ENCODE measurements around the gene GNPTG. TPM values are rescaled to one million over a fixed set of nuclear protein-coding genes. Genes with fewer than 3 reads are reported as not detected.
"Not testable (repeated sequence)": the region's sequence is repeated elsewhere in the genome, so short reads cannot be mapped to it uniquely, and the experiment has no call there.

GNPTG gene
- polyA plus RNA-seq, 1 of the 3 experiments (the other 2 are of a cell fraction) = 113 TPM

GRCh38 chr16:1327619-1327947 is 24.1 kb upstream of the GNPTG start:
- no peak overlapping the region for H3K4me2 ChIP-seq
- H4K20me1 ChIP-seq (ENCODE audit: insufficient read depth) = peaks cover 15% of the 10 kb centered on the region; the same call in 1 of the 2 replicates
- no peaks in the 10 kb centered on the region for H3K9me3 ChIP-seq
- peaks cover 1% of the 10 kb centered on the region for H3F3A ChIP-seq (replicated peaks; ENCODE audit: insufficient read depth)
- H3K36me3 ChIP-seq (replicated peaks in 1 of 2; ENCODE audit: control insufficient read depth in 1 of 2, insufficient read depth in 2 of 2, low read length in 1 of 2) = peaks cover 0 to 22% of the 10 kb centered on the region in 2 experiments
- no peak overlapping the region for H3K4me3 ChIP-seq (ENCODE audit: low read depth in 2 of 2, low read length in 1 of 2)
- ChIA-PET POLR2A (no interaction called here), CTCF (interaction anchor here (2.4 kb wide), 1 partner anchor 10 kb away, joined by 14 read pairs; no protein-coding TSS in a partner anchor)
- H3K9ac ChIP-seq = no peak overlapping the region
- WGBS (ENCODE audit: low lambda C conversion rate) = 90% methylated on average over 2 of the region's 5 CpGs
- H3K9me2 ChIP-seq = no peaks in the 10 kb centered on the region
- no peak for DNase-seq
- H3K27ac ChIP-seq (ENCODE audit: low read depth in 2 of 2, low read length in 1 of 2) = no peak overlapping the region
- H3K79me2 ChIP-seq (ENCODE audit: insufficient read depth) = no peaks in the 10 kb centered on the region
- no peak overlapping the region for H2AFZ ChIP-seq (ENCODE audit: low read depth)
- H3K4me1 ChIP-seq (ENCODE audit: control insufficient read depth in 1 of 2, insufficient read depth in 2 of 2, low read depth in 1 of 2, low read length in 1 of 2) = peaks cover 0 to 13% of the 10 kb centered on the region in 2 experiments; a peak in 1 of 4 replicates
- H3K27me3 ChIP-seq (ENCODE audit: insufficient read depth) = peaks cover 14% of the 10 kb centered on the region
- TF ChIP-seq IRF3 (IDR thresholded peaks at IDR 0.05; ENCODE audit: low read depth, low read length) (no peak), RFX5 (IDR thresholded peaks at IDR 0.05; ENCODE audit: low read length) (no peak), NFIC (IDR thresholded peaks at IDR 0.05; ENCODE audit: borderline replicate concordance) (no peak), RAD21 (IDR thresholded peaks at IDR 0.05; ENCODE audit: low read length) (no peak), MXI1 (IDR thresholded peaks at IDR 0.05; ENCODE audit: low read depth, low read length) (no peak), USF1 (IDR thresholded peaks at IDR 0.05; ENCODE audit: borderline replicate concordance, low read depth) (no peak), FOSL2 (IDR thresholded peaks at IDR 0.05; ENCODE audit: borderline replicate concordance, low read depth) (no peak), TEAD4 (IDR thresholded peaks at IDR 0.05; ENCODE audit: borderline replicate concordance, insufficient read depth) (no peak)

- H3K9me2 ChIP-seq; H2AFZ ChIP-seq (ENCODE audit: low read depth); H3K27ac ChIP-seq (ENCODE audit: low read depth in 2 of 2, low read length in 1 of 2); POLR2A ChIA-PET; H3K4me3 ChIP-seq (ENCODE audit: low read depth in 2 of 2, low read length in 1 of 2); H3K9me3 ChIP-seq; H3K79me2 ChIP-seq (ENCODE audit: insufficient read depth); H3K4me2 ChIP-seq; H3K9ac ChIP-seq; DNase-seq; H3F3A ChIP-seq (replicated peaks; ENCODE audit: insufficient read depth): not testable (repeated sequence)
- H3K27me3 ChIP-seq (ENCODE audit: insufficient read depth) = peaks cover 19% of the 10 kb centered on the region
- H4K20me1 ChIP-seq (ENCODE audit: insufficient read depth) = peaks cover 17% of the 10 kb centered on the region; the same call in 1 of the 2 replicates
- peaks cover 0 to 14% of the 10 kb centered on the region in 2 experiments; a peak in 1 of 4 replicates for H3K4me1 ChIP-seq (ENCODE audit: control insufficient read depth in 1 of 2, insufficient read depth in 2 of 2, low read depth in 1 of 2, low read length in 1 of 2)
- CTCF ChIA-PET = interaction anchor here (2.4 kb wide), 1 partner anchor 9 kb away, joined by 14 read pairs; no protein-coding TSS in a partner anchor
- WGBS (ENCODE audit: low lambda C conversion rate) = 94% methylated on average over 19 of the region's 20 CpGs
- H3K36me3 ChIP-seq (replicated peaks in 1 of 2; ENCODE audit: control insufficient read depth in 1 of 2, insufficient read depth in 2 of 2, low read length in 1 of 2) = peaks cover 0 to 21% of the 10 kb centered on the region in 2 experiments
Observed at GRCh38 chr16:1328136-1328535, 23.6 kb upstream of the GNPTG start.

GRCh38 chr16:1328961-1329360 is 22.8 kb upstream of the GNPTG start:
- H3K79me2 ChIP-seq (ENCODE audit: insufficient read depth); H3K9ac ChIP-seq; H2AFZ ChIP-seq (ENCODE audit: low read depth); H3K4me2 ChIP-seq; H3F3A ChIP-seq (replicated peaks; ENCODE audit: insufficient read depth); H3K4me3 ChIP-seq (ENCODE audit: low read depth in 2 of 2, low read length in 1 of 2); H3K27ac ChIP-seq (ENCODE audit: low read depth in 2 of 2, low read length in 1 of 2); POLR2A ChIA-PET; DNase-seq; H3K9me2 ChIP-seq; H3K9me3 ChIP-seq: not testable (repeated sequence)
- H3K36me3 ChIP-seq (replicated peaks in 1 of 2; ENCODE audit: control insufficient read depth in 1 of 2, insufficient read depth in 2 of 2, low read length in 1 of 2) = peaks cover 0 to 16% of the 10 kb centered on the region in 2 experiments
- H4K20me1 ChIP-seq (ENCODE audit: insufficient read depth) = peaks cover 17% of the 10 kb centered on the region; the same call in 1 of the 2 replicates
- CTCF ChIA-PET = interaction anchor here (2.0 kb wide), 1 partner anchor 14 kb away, joined by 5 read pairs; no protein-coding TSS in a partner anchor
- H3K27me3 ChIP-seq (ENCODE audit: insufficient read depth) = peaks cover 26% of the 10 kb centered on the region
- peaks cover 0 to 15% of the 10 kb centered on the region in 2 experiments; a peak in 1 of 4 replicates for H3K4me1 ChIP-seq (ENCODE audit: control insufficient read depth in 1 of 2, insufficient read depth in 2 of 2, low read depth in 1 of 2, low read length in 1 of 2)
- 90% methylated on average over 10 of the region's 10 CpGs for WGBS (ENCODE audit: low lambda C conversion rate)
